ENCODE results near the gene NTRK2. TPM values are rescaled to one million over a fixed set of nuclear protein-coding genes. Genes with fewer than 3 reads are reported as not detected.

The NTRK2 gene
- total RNA-seq, 1 donor from 2014 or later = 8.2 TPM

DNA sequence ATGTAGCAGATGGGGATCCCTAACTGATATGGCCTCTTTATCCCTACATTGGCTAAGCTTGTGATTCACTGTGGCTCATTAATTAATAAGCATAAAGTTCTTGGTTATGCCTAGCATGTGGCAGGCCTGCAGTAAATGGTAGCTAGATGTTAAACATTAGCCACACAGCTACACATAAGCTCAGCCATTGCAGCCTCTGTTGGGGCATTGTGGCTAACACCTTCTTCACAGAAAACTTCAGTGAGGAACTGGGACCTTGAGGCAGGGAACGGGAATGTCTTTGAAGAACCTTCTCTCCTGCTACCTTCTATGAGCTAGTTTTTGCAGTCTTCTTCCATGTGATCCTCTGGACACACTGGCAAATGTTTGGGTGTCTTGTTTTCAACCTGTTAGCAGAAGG, 338.2 kb downstream of the NTRK2 start:
- ATAC-seq (no peak), DNase-seq (ENCODE audit: missing footprints) (no peak)
- intact Hi-C loops (cut with DNase I) = no loop called here

DNA sequence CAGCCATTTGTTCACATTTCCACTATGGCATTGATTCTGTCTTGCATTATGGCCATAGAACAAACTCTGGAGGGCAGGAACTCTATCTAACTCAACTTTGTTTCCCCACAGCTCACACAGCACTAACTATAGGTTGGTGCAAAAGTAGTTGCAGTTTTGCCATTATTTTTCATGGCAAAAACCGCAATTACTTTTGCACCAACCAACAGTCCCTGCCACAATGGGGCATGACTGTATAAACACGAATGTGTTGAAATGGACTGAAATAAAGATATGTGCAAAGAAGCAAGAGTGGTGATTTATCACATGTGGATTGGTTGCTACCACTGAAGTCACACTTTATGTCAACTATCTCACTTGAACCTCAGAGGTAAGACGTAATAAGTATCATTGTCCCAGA, 338.7 kb downstream of the NTRK2 start:
- intact Hi-C loops (cut with DNase I) = no loop called here
- no peak for DNase-seq (ENCODE audit: missing footprints)
- no peak for ATAC-seq

DNA sequence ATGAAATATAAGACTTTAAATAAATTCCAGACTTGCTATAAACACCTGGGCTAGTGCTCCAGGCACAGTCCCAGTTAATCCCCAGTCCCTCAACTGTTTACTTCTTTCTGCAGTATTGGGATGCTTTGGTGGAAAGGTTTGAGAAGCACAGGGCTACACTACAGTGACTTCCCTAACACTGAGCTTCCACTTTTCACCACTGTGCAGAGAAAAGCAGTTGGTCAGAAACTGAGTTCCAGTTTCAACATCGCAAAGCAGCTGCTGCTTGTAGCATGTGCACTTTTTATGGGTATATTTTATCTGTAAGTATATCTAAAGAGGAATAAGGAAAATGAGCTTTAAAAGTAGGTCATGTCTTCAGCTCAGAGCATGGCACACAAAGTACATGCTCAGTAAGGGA, 339.7 kb downstream of the NTRK2 start:
- DNase-seq (ENCODE audit: missing footprints) (no peak), ATAC-seq (no peak)
- intact Hi-C loops (cut with DNase I) = no loop called here

DNA sequence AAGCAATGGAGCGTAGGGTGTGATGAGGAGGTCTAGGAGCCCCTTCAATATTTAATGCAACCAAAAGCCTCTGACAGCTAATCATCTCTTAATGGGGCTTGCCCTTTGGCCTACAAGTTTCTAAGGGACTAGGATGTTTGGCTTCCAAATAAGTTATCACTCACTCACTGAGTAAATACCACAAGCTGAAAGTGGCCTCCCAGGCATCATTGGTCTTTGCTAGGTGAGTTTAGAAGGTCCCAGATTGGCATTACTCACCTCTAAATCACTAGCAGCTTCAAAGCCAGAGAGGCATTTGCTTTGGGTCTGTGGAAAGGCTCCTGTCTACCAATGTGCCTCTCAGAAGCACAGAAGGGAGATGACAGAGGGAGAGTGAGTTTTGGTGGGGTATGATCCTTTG, 344.2 kb downstream of the NTRK2 start:
- intact Hi-C loops (cut with DNase I) = no loop called here
- ATAC-seq = no peak
- no peak for DNase-seq (ENCODE audit: missing footprints)

DNA sequence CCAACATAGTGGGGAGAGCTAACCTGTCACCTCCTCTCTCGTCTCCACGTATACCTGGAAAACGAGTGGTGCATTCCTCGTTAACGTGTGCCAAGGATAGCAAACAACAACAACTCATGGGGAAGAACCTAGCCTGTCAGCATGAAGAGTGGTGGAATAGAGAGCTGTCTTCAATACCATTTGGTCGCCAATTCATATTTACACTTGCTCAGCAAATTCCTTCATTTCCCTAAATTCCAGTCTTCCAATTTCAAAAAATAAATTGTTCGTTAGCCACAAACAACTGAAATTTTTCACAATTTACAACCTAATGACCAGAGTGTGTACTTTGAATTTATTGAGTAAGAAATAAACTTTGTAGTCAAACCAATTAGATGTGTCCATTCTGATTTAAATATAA, 344.8 kb downstream of the NTRK2 start:
- intact Hi-C loops (cut with DNase I) = no loop called here
- ATAC-seq (no peak), DNase-seq (ENCODE audit: missing footprints) (no peak)

DNA sequence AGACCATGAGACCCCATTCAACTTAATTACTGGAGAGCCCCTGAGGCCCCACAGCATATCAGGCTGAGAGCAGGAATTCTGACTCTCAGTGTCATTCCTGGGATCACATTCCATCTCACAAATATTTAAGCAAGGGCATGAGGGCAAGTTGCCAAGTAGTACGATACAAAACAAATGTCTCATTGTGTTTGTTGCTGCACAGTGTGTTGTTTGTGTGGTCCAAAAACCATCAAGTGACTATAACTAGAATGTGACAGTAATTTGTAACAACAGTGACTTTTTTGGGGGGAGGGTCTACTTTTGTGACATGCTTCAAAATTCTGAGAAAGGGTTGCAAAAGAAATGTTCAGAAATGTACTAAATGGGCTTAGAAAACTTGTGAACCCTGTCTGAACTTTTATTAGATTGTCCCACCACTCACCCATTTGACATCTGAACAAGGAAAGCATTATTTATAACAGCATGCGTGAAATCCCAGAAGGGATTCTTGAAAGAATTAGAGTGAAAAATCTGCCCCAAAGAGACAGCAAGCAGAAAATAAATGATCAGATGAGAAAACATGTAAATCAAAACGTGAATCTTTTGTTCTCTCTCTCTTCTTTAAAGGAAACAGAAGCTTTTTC, 347.0 kb downstream of the NTRK2 start:
- no peak for DNase-seq (ENCODE audit: missing footprints)
- no peak for ATAC-seq
- intact Hi-C loops (cut with DNase I) = no loop called here

DNA sequence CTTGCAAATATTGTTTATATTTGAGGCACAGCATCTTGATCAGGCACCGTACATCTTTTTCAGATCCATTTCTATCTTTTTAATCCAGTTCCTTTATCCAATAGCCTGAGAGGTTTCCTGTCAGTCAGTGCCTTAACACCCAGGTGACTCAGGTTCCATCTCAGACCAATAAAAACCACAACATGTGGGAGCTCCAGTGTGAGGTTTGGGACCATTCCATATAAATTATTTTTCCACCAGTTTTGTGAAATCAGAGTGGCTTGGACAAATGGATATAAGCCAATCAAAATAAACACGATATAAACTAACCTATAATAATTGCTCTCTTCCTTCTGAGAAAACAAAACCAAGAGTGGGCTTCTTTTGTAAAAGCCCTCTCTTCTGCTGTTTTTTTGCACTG, 351.3 kb downstream of the NTRK2 start:
- intact Hi-C loops (cut with DNase I) = no loop called here
- no peak for DNase-seq (ENCODE audit: missing footprints)
- no peak for ATAC-seq

DNA sequence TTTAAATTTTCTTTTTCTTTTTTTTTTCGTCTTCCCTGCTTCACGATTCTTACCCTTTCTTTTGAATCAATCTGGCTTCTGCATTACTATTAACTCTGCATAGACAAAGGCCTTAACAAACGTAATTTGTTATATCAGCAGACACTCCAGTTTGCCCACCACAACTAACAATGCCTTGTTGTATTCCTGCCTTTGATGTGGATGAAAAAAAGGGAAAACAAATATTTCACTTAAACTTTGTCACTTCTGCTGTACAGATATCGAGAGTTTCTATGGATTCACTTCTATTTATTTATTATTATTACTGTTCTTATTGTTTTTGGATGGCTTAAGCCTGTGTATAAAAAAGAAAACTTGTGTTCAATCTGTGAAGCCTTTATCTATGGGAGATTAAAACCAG, 352.2 kb downstream of the NTRK2 start:
- ATAC-seq (no peak), DNase-seq (ENCODE audit: missing footprints) (no peak)
- intact Hi-C loops (cut with DNase I) = no loop called here

DNA sequence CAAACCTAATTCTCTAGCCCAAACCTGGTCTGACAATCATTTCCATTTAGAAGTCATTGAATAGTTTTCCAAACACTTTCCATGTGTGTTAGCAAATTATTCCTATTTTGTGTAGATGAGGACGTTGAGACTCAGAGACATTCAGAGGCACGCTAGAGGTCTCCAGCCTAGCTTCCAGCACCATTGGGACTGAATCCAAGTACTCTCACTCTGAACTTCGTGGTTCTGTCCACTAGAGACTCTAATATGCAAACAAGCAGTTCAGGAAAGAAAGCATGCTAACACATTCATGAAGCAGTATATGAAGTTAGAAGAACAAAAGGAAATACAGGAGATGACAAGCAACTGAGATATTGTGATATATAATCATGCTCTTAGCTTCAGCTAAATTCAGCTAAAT, 354.8 kb downstream of the NTRK2 start:
- DNase-seq (ENCODE audit: missing footprints) = no peak
- no peak for ATAC-seq
- intact Hi-C loops (cut with DNase I) = no loop called here

DNA sequence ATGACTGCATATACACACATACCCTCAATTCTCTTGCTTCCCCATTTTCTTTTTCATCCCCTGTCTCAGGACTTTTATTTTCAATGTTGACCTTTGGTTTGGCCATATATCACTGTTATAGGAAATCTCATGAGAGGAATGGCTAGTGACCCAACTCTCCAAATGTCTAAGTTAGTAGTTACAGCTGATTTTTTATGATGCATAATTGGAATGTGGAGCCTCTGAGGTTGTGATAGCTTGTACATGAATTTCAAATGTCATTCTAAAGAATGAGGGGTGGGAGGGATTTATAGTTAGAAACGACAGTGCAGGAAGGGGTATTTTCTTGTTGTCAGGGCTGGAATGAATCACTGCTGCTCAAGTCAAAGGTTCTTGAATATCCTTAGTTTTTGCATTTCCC, 356.1 kb downstream of the NTRK2 start:
- intact Hi-C loops (cut with DNase I) = no loop called here
- DNase-seq (ENCODE audit: missing footprints) (no peak), ATAC-seq (no peak)

DNA sequence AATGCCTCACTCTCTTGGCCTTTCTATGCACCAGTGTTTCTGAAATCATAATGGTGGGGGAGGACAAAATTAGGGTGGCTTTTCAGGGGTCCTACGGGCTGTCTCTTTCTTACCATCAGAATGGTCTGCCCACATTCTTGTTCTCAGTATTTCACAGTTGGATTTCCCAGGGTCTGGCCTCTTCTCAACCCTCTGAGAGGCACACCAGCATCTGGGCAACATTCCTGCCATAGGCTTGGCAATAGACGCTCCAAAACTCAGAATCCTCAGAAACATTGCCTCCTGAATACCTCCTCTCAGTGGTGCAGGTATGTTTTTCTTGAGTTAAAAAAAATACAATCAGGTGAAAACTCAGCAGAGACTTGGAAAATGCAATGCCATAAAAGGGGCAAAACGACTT, 358.3 kb downstream of the NTRK2 start:
- ATAC-seq (no peak), DNase-seq (ENCODE audit: missing footprints) (no peak)
- intact Hi-C loops (cut with DNase I) = no loop called here

DNA sequence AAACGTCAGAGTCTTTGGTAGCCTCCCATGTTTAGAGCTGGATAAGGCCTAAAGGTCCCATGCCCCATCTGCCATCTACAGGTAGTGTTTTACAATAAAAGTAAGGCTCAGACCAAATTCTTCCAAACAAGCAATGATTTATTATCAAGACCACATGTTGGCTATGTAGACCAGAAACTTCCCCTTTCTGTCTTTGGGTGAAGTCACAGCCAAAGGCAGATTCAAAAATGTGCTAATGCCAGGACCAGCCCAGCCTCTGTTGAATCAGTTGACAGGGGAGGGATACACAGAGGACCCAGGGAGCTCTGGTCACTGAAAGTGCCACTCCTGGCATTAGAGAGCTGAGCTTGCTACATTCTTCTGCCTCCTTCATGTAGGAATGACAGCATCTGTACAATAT, 360.8 kb downstream of the NTRK2 start:
- intact Hi-C loops (cut with DNase I) = no loop called here
- no peak for DNase-seq (ENCODE audit: missing footprints)
- ATAC-seq = no peak

DNA sequence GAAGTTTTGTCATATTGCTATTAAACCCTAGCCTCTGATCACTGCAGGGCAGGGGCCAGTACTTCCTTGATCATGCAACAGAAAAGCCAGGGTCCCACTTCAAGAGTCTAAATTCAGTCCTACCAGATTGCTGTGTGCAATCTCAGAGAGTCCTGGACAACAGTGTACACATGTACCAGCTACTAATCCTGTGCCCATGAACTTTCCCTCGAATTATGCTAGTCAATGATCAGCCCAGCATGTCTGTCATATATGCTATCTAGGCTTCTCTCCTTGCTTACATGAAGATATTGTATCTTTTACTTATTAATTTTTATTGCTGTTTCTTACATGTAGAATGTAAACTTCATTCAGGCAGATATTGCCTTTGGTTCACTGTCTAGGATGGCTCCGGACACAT, 367.0 kb downstream of the NTRK2 start:
- intact Hi-C loops (cut with DNase I) = no loop called here
- ATAC-seq (no peak), DNase-seq (ENCODE audit: missing footprints) (no peak)

DNA sequence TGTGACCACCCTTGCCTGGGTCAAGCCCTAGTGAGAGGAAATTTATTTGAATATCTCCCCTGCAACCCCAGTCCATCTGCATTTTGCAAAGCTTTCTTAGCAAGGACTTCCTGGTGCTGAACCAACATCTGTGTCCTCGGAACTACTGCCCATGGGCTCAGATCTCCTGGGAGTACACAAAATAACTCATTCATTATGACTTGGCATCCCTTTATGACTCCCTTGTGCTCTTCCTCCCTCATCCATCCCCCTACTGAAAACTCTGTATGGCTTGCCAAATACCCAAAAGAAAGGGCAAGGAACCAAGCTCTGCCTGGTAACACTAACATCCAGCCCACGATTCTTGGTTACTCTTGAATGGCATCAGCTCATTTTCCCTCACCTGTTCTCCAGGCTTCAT, 368.5 kb downstream of the NTRK2 start:
- intact Hi-C loops (cut with DNase I) = no loop called here
- ATAC-seq (no peak), DNase-seq (ENCODE audit: missing footprints) (no peak)

DNA sequence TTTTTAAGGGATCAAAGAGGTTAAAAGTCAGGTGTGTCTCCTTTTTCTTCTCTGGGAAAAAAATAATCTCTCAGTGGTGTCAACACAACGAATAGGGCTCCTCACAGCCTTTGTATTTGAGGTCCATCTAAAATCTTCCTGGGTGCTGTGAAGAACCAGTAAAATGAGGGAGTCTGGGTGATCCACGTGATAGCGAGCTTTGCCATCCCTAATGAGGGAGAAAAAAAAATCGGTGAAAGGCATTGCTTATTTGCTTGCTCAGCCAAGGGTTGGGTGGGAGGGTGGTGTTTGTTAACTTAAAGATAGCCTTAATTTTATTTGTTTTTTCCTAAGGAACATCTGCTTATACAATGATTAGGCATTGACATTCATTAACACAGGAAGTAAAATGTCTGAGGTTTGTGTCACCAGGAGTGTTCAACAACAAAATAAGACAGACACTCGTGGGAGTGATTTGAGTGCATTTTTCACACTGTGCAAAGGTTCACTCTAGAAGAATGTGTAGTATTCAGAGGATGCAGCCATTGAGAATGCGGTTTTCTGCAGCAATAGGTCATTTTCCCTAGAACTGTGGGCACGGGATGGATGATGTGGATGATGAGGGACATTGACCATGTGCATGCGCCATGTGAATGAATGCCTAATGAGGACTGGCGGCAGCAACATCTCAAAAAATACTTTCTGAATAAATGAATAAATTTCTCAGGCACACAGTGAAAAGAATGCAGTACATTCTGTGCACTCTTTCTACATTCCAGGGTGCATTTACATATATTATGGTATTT, 369.5 kb downstream of the NTRK2 start:
- intact Hi-C loops (cut with DNase I) = no loop called here
- ATAC-seq (no peak), DNase-seq (ENCODE audit: missing footprints) (no peak)

DNA sequence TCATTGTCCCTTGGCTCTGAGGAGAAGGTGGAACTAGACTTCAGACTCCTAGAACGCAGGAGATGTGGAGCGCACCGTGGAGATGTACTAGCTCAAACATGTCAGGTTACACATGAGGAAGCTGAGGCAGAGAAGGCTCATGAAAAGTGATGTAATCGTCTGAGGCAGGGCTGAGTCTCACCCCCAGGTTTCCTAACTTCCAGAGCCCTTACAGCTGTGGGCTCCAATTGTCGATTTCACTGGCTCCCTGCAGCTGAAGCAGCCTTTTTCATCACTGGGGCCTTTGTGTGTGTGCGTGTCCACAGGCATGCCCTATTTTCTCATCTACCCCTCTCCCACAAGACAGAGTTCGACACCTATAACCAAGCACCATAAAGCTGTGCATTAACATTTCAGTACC, 370.6 kb downstream of the NTRK2 start:
- no peak for ATAC-seq
- intact Hi-C loops (cut with DNase I) = no loop called here
- no peak for DNase-seq (ENCODE audit: missing footprints)

DNA sequence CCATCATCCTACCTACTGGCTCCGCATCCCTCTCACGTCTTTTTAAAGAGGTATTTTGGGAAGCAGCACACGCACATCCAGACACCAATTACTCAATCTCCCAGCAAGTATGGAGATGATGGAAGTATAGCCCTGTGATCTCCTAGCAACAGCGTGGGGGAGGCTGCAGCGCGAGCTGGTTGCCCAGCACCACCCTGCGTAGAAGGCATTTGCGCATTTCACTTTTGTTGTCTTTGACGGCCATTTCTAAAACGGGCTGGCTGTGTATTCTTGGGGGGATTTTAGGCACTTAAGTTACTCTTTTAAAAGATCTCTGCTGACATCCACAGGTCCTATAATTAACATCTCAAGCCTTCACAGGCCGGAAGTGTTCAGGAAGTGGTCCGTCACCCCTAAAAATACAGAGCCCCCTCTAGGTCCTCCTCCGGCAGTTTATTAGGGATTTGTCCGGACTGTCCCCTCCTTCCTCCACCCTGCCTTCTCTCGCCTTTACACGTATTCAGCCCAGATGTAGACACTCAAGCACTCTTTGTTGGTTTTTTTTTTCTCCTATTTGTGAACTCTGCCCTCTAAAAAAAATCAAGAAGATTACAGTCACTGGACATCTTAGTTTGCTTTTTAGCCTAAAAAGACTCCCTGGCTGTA, 371.4 kb downstream of the NTRK2 start:
- intact Hi-C loops (cut with DNase I) = no loop called here
- no peak for DNase-seq (ENCODE audit: missing footprints)
- peak; percentile 34 for ATAC-seq

DNA sequence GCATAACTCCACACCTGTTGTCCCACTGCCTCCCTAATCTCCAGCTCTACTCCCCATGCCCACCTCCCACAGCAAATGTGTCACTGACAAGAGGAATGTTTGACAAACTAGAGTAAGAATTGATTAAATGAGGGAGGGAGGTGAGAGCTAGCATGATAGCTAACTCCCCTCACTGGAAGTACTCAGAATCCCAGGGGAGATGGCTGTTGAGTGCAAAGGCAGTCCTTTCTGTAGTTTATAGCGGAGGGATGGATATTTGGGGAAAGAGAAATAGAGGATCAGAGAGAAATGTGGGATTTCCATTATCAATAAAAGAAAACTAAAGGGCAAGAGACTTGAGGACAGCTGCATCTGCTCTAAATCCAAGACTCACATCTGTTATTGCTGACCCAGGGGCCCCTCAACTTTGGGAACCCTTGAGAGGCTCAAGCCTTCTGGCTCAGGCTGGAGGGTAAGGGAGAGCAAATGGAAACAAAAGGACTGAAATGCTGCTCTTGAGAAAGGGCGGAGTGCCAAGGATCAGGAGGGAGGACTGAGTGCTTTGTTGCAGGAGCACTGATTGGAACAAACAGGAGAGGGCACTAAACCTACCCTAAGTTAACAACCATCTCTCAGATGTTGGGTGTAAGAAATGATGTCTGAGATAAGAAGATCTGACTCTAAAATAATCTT, 372.1 kb downstream of the NTRK2 start:
- DNase-seq (ENCODE audit: missing footprints) = no peak
- intact Hi-C loops (cut with DNase I) = no loop called here

DNA sequence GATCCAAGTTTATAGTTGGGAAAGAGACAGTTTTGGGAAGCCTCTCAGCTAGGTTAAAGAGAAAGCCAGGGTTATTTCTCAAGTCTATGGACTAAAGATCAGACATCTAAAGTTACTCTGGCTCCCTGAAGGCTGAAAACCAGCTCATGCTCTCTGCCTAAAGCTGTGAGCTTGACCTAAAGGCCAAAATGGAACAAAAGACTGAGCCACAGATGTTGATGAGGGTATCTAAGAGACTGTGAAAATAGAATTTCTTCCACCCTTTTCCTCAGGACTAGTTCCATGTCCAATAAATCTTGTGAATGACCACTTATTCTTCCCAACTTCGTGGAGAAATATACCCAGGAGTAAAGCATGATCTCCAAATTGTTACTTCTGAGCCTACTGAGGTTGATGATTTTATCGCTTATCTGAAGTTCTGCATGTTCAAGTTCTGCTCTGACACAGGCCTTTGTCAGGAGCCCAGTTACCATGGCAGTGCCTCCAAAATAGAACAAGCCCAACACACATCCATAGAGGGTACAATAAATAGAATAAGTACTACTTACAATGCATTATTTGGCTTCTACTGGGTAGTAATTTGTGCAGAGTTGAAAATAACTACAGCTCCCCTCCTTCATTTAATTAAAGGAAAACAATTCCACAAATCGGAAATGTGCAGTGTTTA, 373.6 kb downstream of the NTRK2 start:
- intact Hi-C loops (cut with DNase I) = no loop called here
- DNase-seq (ENCODE audit: missing footprints) (no peak), ATAC-seq (no peak)

More for the DNA sequence above, 372.1 kb downstream of the NTRK2 start:
- ATAC-seq = no peak
